Activated CD4-positive, CD25-positive, alpha-beta regulatory T cell treated with anti-CD3 and anti-CD28 coated beads, Interleukin-2, amount 50 U/mL, for 24 hours (primary cell): Measurements from ENCODE around the gene CYP27A1.
A peak's percentile ranks its signal among the peaks of the same experiment; 100 is the strongest.
"Not testable (repeated sequence)": the region's sequence is repeated elsewhere in the genome, so short reads cannot be mapped to it uniquely, and the experiment has no call there.

Source experiments
- ATAC-seq, 2 donors: fragments of 150-1000 bp; cut with Tn5 transposase; one replicate each; pipeline ENCODE4 v1.10.0; 2021; ENCODE audit warnings: mild to moderate bottlenecking in 1 of 2, moderate library complexity in 1 of 2

The CYP27A1 gene

GRCh38 chr2:218832520-218832919 is 50.6 kb downstream of the CYP27A1 start:
- ATAC-seq, result no peak

- ATAC-seq, result no peak
These were observed 51.2 kb downstream of the CYP27A1 start for GRCh38 chr2:218833023-218833609.

- no peak for ATAC-seq
These were observed 52.7 kb downstream of the CYP27A1 start for GRCh38 chr2:218834685-218835084.

- no peak for ATAC-seq
These were observed 55.5 kb downstream of the CYP27A1 start for GRCh38 chr2:218837495-218837894.

- no peak for ATAC-seq
These were observed 57.5 kb downstream of the CYP27A1 start for GRCh38 chr2:218839430-218839829.

GRCh38 chr2:218839888-218840287 is 57.9 kb downstream of the CYP27A1 start:
- no peak for ATAC-seq

- ATAC-seq, result not testable (repeated sequence)
These were observed 62.4 kb downstream of the CYP27A1 start for GRCh38 chr2:218844334-218844733.

GRCh38 chr2:218846963-218847362 is 65.0 kb downstream of the CYP27A1 start:
- not testable (repeated sequence) for ATAC-seq

- no peak for ATAC-seq
These were observed 67.8 kb downstream of the CYP27A1 start for GRCh38 chr2:218849721-218850120.

GRCh38 chr2:218850796-218851195 is 68.8 kb downstream of the CYP27A1 start:
- ATAC-seq, result no peak

- no peak for ATAC-seq
These were observed 69.3 kb downstream of the CYP27A1 start for GRCh38 chr2:218851286-218851685.

GRCh38 chr2:218852911-218853667 is 71.1 kb downstream of the CYP27A1 start:
- ATAC-seq, result peak; percentile 64 to 76

GRCh38 chr2:218853766-218854165 is 71.8 kb downstream of the CYP27A1 start:
- no peak for ATAC-seq

- no peak for ATAC-seq
These were observed 72.9 kb downstream of the CYP27A1 start for GRCh38 chr2:218854860-218855259.

GRCh38 chr2:218855305-218856166 is 73.6 kb downstream of the CYP27A1 start:
- ATAC-seq, result no peak

GRCh38 chr2:218856167-218856895 is 74.4 kb downstream of the CYP27A1 start:
- ATAC-seq, result no peak

- no peak for ATAC-seq
These were observed 74.9 kb downstream of the CYP27A1 start for GRCh38 chr2:218856896-218857243.

GRCh38 chr2:218857371-218858137 is 75.6 kb downstream of the CYP27A1 start:
- no peak for ATAC-seq

- no peak for ATAC-seq
These were observed 76.1 kb downstream of the CYP27A1 start for GRCh38 chr2:218858138-218858445.

- ATAC-seq, result no peak
These were observed 77.0 kb downstream of the CYP27A1 start for GRCh38 chr2:218858671-218859555.

- no peak for ATAC-seq
These were observed 77.6 kb downstream of the CYP27A1 start, which contains the start of gene WNT6 for GRCh38 chr2:218859556-218859987. WNT6 (plus strand) TSS chr2:218859805; CDS start chr2:218860038, 233 bp downstream.
